ENCODE measurements around the gene VSX1.

Gene VSX1

DNA sequence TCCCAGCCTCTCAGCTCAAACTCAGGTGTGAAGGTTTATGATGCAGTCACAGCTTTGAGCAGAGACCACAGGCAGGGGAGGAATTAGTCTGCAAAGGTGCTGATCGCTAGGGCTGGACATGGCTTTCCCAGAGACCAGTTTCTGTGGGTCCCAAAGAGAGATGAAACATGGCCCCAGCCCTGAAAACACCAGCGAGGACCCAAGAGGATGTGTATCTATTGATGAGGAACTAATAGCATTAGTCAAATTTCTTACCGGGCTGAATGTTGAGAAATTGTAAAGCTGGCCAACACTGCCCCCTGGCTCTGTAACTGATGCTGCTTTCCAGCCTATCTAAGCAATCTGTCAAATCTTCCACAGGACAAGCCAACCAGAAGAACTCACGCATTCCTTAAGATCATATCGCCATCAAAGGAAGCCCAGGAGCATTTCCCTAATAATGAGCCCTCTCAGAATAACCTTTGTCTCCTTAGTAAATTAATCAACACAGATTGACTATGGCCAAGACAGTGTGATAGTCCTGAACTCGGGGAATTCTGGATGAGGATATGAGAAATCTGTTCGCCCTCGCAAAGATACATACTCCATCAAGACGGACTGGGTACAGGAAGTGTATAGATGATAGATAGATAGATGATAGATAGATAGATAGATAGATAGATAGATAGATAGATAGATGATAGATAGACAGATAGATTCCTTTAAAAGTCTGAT lies 16.2 kb downstream of the VSX1 start:
- peak; percentile 52 for DNase-seq

- DNase-seq: no peak
Measured at GRCh38 chr20:25065072-25065624, 16.8 kb downstream of the VSX1 start.

DNA sequence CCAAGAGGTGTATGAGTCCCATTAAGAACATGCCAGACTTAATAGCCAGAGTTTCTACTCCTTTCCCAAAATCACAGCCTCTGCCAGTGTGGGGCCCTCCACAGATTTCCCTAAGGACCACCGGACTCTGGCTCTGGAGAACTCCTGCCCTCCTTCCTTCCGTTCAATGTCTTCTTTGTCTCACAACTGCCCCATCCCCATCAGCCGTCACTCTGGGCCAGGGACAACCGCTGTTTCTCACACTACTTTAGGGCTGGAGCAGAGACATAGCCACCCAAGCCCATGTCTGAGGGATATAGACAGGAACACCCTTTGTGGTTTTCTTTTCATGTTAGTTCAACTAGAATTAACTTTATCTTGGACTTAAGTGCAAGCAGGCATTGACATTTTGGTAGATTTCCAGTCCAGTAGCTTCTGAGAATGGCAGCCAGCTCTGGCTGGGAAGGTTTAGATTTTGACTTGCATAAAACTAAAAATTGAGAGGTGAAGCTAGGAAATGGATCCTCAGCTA lies 17.3 kb downstream of the VSX1 start:
- no peak for DNase-seq

DNA sequence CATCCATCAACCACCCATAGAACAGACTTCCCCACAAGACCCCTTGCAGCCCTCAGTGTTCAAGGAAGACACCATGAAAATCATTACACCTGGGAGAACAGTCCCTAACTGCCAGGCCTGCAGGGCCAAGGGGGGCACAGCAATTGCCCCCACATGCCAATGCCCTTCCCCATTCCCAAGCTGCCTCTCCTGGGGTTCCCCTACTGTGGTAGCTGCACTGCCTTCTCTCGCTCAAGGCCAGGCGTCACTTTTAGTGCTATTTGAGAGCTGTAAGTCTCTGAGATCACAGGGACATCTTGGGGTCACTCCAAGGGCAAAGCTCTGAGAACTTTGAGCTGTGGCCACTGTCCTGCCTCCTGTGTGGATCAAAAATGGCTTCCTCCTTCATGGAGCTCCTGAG lies 18.0 kb downstream of the VSX1 start:
- no peak for DNase-seq

- DNase-seq: no peak
Measured at GRCh38 chr20:25063546-25063945, 18.4 kb downstream of the VSX1 start.

GRCh38 chr20:25062841-25063240 lies 19.1 kb downstream of the VSX1 start:
- no peak for DNase-seq

GRCh38 chr20:25061821-25062530 lies 20.0 kb downstream of the VSX1 start:
- DNase-seq: no peak

GRCh38 chr20:25061103-25061799 lies 20.7 kb downstream of the VSX1 start:
- no peak for DNase-seq

GRCh38 chr20:25059866-25060465 lies 22.0 kb downstream of the VSX1 start:
- DNase-seq: no peak

- DNase-seq: no peak
Measured at GRCh38 chr20:25058847-25059810, 22.8 kb downstream of the VSX1 start.

DNA sequence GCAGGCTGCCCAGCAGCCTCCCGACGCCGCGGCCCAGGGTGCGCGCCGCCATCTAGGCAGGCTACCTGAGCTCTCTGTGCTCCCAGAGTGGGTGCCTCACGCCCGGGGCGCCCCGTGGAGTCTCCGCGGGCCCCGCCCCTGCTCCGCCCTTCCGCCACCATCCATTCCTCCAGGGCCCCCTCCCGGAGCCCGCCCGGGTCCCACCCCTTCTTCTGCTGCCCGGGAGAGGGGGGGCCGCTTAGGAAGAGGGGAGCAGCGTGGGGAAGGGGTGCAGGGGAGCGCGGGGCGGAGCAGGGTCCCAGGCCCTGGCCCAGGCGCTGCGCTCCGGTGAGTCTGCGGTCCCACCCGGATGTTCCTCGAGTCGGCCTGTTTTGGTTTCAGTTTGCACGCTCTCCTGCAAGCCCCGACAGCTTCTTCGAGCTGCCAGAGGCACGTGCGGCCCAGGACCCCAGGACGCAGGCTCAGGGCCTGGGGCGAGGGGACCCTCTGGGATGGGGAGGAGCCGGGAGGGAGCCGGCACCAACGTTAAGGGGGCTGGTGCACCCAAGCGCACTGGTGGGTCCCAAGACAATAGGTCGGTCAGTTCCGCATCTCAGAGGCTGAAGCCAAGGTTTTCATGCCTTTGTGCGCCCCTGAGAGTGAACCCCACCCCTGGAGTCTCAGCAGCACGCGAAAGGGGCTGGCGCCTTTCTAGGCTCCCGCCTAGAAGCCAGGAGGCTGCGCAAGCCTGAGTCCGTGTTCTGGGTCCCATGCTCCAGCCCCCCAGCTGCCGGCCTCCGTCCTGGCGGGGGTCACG lies 23.7 kb downstream of the VSX1 start, which contains the start of gene ACSS1:
TSS of gene ACSS1 (minus strand) at position 89 of the 796 bp plus-strand sequence. CDS start at position 52, 37 bp downstream.
- DNase-seq: peak; percentile 75

DNA sequence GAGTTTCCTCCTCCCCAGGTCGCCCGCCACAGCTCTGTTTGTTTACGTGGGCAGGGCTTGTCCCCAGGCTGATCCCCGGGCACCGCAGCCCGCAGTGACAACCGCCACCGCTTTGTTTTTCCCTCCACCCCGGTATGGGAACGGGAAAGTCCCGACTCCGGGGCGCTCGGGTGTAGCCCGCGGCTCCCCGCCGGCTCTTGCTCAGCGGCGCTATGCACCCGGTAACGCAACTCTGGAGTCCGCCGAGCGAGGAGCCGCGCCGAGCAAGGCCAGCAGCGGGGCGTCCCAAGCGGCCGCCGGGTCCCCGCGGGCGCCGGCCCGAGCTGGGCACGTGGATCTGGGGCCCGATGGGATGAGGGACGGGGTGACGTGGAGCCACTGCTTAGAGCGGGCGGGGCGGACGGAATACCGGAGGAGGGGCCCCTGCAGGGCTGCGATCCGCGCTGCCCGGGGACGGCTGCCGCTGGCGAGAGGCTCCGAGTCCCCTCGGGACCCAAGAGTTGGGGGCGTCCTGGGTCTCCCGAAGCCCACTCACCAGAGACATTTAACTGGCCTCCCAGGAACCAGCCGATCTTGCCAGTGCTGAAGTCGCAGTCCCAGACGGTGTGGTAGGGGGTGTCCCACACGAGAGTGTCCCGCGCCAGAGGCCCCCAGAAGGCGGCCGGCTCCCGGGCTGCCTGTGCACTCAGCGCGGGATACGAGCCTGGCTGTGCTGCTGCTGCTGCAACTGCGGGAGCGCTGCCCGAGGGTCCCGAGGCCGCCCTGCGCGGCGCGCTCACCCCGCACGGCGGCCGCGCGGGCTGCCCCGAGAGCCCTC lies 24.5 kb downstream of the VSX1 start:
- peak; percentile 74 for DNase-seq

DNA sequence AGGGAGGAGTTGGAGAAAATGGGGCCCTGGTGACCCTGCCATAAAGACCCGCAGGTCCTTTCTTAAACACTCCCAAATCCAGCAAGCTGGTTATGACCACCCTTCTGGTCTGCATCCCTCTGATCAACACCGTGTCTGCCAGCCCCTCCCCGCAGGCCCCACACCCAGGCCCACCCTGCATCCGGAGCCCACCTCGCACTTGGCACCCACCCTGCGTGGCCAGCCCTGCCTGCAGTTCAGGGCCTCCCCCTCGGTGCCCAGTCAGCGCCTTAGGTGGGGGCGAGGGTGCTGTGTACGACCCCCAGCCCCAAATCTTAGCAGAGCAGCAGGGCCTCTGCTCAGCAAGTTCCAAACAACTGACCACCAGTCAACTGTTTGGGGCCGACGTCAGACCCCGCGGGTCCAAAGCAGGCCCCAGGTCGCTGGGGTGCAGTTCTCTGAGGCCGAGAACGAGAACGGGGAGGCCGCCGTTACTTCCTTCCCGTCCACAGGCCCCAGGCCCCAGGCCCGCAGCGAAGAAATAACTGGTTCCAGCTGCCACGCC lies 25.2 kb downstream of the VSX1 start:
- no peak for DNase-seq

DNA sequence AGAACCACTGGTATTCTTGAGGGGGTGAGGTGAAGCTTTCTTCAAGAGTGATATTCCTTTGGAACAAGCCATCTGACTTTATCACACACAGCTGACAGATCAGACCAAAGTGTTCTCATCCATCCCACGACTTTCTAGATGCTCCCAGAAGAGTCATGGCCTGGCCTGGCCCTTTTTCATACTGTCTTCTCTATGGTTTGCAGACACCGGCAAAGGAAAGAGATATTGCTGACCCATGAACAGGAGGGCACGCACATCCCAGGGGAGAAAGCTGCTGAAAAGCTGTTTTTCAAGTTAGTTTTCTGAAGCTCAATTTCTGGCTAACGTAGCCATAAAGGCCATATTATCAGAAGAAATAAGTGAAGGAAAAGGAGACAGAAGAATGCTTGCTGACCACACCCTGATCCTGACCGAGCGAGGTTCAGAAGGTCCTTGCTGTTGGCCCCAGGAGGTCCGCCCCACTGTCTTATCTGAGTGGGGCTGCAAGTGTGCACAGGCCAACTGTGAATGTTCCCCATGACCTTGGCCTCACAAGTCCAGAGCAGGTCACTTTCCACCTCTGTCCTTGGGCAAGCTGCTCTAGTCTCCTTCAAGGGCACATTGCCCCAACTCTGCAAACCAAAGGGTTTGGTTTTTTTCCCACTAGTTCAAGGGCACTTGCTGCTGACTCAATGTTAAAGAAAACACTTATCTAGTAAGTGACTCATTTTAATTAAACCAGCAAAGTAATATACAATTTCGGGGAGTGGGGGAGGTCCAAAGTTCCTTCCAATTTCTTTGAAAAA lies 26.0 kb downstream of the VSX1 start:
- DNase-seq: no peak

DNA sequence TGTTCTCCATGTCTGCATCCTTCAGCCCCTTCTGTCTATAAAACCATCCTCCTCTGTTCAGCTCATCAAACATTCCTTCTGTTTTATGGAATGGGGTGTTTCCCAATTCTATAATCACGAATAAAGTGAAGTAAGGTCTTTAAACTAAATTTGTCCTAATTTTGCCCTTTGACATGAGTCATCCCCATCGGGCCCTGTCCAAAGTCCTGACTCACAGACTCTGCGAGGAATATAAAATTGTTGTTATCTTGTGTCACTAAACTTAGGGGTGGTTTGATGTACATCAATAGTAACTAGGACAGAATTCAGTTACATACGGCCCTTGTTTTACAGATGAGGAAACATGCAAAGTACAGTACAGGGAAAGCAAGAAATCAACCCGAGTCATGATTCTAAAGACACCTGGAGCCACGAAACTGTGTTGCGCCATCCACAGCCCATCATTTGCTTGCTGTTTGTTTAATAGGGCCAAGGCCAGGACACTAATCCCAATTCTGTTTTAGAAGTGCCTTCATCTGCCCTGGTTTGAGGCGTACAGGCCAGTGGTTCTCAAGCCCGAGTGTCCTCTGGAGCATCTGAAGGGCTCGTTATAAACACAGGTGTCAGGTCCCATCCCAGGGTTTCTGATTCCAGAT lies 26.8 kb downstream of the VSX1 start:
- DNase-seq: no peak

- DNase-seq: no peak
Measured at GRCh38 chr20:25054096-25054820, 27.7 kb downstream of the VSX1 start.

- DNase-seq: no peak
Measured at GRCh38 chr20:25053255-25054031, 28.5 kb downstream of the VSX1 start.
